Right lobe of liver (tissue), 4 donors: ENCODE data around the gene ZDHHC1.

Source experiments
- CTCF ChIP-seq, 4 donors: fragments of 200-600 bp in 3 of 4; fragments of 450-650 bp in 1 of 4; IDR thresholded peaks; one replicate each; pipeline versions ENCODE4 v1.5.1 to v1.8.0; 2016 to 2022; ENCODE audit warnings: antibody characterized with exemption in 4 of 4, mild to moderate bottlenecking in 2 of 4
- POLR2A ChIP-seq: fragments of 450-650 bp; IDR thresholded peaks from one replicate; pipeline ENCODE4 v1.6.1; 2017; ENCODE audit warnings: antibody characterized with exemption, mild to moderate bottlenecking
- donor health status: DM: no; HTN: no; CAD: no.
- donor health status: DM: no; HTN: no; CAD: no.
- donor health status: DM: no; HTN: yes; CAD: no.

GRCh38 chr16:67405336-67405735 is 10.9 kb downstream of the ZDHHC1 start:
- TF ChIP-seq CTCF (IDR thresholded peaks at IDR 0.05), result no peak
- no peak for TF ChIP-seq POLR2A
